ENCODE results near the gene PRKCA. TPM values are rescaled to one million over a fixed set of nuclear protein-coding genes. Genes with fewer than 3 reads are reported as not detected.

PRKCA gene
- total and polyA plus RNA-seq, 10 of the 15 experiments (the other 5 are each of a cell fraction or from before 2014, with no cell fraction given), result 0.11 to 14.6 (median 0.72) TPM

DNA sequence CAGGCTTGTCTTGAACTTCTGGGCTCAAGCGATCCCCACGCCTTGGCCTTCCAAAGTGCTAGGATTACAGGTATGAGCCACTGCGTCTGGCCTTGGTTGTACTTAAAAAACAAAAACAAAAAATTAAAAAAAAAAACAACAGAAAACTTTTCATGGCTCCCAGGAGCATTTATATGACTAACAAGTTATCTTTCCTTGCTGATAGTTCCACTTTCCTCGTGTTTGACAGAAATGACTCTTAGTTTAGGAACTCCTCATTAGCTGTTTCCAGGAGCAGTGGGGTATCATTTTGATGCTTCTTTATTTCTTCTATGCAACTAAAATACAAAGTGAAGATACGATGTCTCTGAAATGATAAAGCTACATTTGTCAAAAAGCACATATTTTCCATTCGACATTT lies 165.4 kb downstream of the PRKCA start (continued):
- TF ChIP-seq CREB1 (IDR thresholded peaks at IDR 0.05; ENCODE audit: low read depth), result no peak
- TF ChIP-seq, protein P1, sequence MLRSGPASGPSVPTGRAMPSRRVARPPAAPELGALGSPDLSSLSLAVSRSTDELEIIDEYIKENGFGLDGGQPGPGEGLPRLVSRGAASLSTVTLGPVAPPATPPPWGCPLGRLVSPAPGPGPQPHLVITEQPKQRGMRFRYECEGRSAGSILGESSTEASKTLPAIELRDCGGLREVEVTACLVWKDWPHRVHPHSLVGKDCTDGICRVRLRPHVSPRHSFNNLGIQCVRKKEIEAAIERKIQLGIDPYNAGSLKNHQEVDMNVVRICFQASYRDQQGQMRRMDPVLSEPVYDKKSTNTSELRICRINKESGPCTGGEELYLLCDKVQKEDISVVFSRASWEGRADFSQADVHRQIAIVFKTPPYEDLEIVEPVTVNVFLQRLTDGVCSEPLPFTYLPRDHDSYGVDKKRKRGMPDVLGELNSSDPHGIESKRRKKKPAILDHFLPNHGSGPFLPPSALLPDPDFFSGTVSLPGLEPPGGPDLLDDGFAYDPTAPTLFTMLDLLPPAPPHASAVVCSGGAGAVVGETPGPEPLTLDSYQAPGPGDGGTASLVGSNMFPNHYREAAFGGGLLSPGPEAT (IDR thresholded peaks at IDR 0.05; ENCODE audit: low read depth), result no peak
- no peak for TF ChIP-seq MYB (IDR thresholded peaks at IDR 0.05; ENCODE audit: borderline replicate concordance, low read depth, low read length)
- no peak for TF ChIP-seq ATF7 (IDR thresholded peaks at IDR 0.05; ENCODE audit: low read depth)
- TF ChIP-seq NBN (IDR thresholded peaks at IDR 0.05), result no peak
- TF ChIP-seq, protein P2, sequence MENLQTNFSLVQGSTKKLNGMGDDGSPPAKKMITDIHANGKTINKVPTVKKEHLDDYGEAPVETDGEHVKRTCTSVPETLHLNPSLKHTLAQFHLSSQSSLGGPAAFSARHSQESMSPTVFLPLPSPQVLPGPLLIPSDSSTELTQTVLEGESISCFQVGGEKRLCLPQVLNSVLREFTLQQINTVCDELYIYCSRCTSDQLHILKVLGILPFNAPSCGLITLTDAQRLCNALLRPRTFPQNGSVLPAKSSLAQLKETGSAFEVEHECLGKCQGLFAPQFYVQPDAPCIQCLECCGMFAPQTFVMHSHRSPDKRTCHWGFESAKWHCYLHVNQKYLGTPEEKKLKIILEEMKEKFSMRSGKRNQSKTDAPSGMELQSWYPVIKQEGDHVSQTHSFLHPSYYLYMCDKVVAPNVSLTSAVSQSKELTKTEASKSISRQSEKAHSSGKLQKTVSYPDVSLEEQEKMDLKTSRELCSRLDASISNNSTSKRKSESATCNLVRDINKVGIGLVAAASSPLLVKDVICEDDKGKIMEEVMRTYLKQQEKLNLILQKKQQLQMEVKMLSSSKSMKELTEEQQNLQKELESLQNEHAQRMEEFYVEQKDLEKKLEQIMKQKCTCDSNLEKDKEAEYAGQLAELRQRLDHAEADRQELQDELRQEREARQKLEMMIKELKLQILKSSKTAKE (IDR thresholded peaks at IDR 0.05; ENCODE audit: low read depth, poor library complexity, severe bottlenecking), result no peak
- TF ChIP-seq, protein P3, sequence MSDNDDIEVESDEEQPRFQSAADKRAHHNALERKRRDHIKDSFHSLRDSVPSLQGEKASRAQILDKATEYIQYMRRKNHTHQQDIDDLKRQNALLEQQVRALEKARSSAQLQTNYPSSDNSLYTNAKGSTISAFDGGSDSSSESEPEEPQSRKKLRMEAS (IDR thresholded peaks at IDR 0.05; ENCODE audit: low read depth, low read length), result no peak

Data from GM12878 (cell line).